Stimulated activated CD8-positive, alpha-beta memory T cell treated with anti-CD3 and anti-CD28 coated beads, Interleukin-7, amount 100 ng/mL, for 48 hours (primary cell): ENCODE data around the gene LRRC40.
"Not testable (repeated sequence)": the region's sequence is repeated elsewhere in the genome, so short reads cannot be mapped to it uniquely, and the experiment has no call there.

Experiments used
- DNase-seq, 2 donors: peaks; one replicate each; pipeline ENCODE4 v3.0.0-alpha.2; 2020; ENCODE audit warnings: low read depth in 1 of 2; ENCODE audit errors: extremely low read depth in 1 of 2

The LRRC40 gene

DNA sequence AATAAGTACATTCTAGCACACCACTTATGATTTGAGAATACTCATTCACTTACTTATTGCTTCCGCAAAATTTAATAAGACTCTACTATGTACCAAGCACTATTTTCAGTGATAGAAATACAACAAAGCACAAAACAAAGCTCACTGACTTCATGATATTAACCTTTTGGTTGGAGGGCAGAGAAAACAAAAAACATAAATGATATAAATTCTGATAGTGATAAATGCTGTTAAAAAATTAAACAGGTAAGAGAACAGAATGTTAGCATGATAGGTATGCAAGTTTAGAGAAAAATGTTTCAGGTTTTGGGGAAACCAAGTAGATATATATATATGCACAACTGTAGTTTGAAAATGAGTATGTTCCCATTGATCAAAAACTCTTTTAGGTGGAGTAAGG, 1.2 kb downstream of the LRRC40 start:
- DNase-seq: no peak

- no peak for DNase-seq
These were observed 3.1 kb downstream of the LRRC40 start for GRCh38 chr1:70202173-70202758.

- DNase-seq: no peak
These were observed 5.3 kb downstream of the LRRC40 start for GRCh38 chr1:70200065-70200464.

DNA sequence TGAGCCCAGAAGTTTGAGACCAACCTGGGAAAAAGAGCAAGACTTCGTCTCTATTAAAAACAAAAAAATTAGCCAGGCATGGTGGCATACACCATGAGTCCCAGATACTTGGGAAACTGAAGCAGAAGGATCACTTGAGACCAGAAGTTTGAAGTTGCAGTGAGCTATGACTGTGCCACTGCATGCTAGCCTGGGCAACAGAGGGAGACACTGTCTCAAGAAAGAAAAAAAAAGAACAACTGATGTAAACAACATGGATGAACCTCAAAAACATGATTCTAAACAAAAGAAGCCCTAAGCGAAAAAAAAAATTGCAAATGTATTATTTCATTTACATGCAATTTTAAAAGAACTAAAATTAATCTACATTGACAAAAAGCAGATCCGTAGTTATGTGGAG, 9.0 kb downstream of the LRRC40 start:
- DNase-seq: no peak

- no peak for DNase-seq
These were observed 10.0 kb downstream of the LRRC40 start for GRCh38 chr1:70195342-70195741.

DNA sequence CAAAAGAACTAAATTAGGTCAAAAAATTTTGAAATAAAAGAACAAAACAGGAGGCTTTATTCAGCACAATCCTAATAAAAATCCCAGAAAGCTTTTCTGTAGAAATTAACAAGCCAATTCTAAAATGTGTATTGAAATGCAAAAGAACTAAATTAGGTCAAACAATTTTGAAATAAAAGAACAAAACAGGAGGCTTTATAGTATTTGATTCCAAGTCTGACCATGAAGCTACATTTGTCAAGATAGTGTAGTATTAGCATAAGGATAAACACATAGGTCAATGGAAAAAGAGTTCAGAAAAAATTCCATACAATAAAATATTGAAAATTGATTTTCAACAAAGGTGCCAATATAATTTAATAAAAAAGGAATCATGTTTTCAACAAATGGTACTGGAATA, 10.8 kb downstream of the LRRC40 start:
- DNase-seq: no peak

- DNase-seq: not testable (repeated sequence)
These were observed 12.9 kb downstream of the LRRC40 start for GRCh38 chr1:70192446-70192845.

GRCh38 chr1:70190180-70190579, 15.2 kb downstream of the LRRC40 start:
- no peak for DNase-seq

- no peak for DNase-seq
These were observed 16.9 kb downstream of the LRRC40 start for GRCh38 chr1:70188522-70188921.

- DNase-seq: not testable (repeated sequence)
These were observed 20.2 kb downstream of the LRRC40 start for GRCh38 chr1:70185181-70185580.

DNA sequence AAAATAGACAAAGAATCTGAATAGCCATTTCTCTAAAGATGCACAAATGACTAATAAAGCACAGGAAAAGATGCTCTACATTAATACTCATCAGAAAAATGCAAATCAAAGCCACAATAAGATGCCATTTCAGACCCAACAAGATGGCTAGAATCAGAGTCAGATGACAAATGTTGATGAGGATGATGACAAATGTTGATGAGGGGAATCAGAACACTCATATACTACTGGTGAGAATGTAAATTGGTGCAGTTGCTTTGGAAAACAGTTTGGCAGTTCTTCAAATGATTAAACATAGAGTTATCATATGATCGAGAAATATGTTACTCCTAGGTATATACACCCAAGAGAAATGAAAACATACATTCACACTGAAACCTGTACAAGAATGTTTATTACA, 33.9 kb downstream of the LRRC40 start:
- no peak for DNase-seq

GRCh38 chr1:70169018-70169839, 36.1 kb downstream of the LRRC40 start:
- no peak for DNase-seq

- DNase-seq: no peak
These were observed 37.1 kb downstream of the LRRC40 start for GRCh38 chr1:70168283-70168682.

DNA sequence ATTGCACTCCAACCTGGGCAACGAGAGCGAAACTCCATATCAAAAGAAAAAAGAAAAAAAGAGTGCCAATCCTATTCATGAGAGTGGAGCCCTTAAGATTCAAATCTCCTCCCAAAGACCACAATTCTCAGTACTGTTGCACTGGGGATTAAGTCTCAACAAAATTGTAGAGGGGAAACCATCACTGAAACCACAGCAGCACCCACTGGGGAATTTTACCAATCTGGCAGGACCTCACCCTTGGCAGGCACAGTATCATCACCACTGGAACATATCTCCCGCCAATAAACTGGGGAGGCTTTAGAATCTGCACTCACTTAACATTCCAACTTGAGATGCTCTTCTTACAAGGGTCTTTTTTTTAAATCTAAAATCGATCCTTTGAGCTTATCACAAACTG, 41.0 kb downstream of the LRRC40 start:
- DNase-seq: no peak

DNA sequence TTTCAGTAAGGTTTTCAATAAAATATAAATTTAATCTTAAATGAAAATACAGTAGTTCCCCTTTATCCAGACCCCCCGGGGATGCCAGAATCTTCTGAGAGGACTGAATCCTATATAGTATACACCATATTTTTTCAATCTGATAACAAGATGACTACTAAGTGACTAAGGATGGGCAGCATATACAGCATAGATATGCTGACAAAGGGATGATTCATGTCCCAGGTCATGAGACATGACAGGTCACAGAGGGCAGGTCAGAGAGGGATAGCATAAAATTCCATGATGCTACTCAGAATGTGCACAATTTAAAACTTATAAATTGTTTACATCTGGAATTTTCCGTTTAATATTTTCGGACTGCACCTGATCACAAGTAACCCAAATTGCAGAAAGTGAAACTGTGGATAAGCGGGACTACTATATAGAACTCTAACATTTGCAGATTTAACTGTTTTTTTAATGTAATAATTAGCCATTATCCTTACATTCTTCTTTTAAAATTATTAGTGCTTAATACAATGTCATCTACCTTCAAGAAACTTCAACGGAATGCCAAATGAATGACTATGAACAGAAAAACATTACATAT, 48.8 kb downstream of the LRRC40 start:
- DNase-seq: peak in 1 of 2 donors; percentile 5

GRCh38 chr1:70153739-70154138, 51.6 kb downstream of the LRRC40 start:
- DNase-seq: no peak

DNA sequence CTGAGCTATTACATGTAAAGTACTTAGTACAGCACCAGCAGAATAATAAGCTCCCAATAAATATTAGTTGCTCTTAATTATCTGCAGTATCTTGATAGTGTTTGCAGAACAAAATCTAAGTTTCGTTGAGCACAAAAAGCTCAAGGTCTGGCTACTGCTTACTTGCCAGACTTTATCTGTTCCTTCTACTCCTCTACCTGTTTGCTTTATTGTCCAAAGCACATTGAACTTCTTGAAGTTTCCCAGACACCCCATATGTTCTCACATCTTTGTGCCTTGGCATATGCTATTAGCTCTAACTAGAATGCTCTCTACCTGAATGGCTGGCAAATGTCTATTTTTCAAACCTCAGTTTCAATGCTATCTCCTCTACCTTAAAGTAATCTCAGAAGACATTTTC, 54.9 kb downstream of the LRRC40 start:
- DNase-seq: no peak

DNA sequence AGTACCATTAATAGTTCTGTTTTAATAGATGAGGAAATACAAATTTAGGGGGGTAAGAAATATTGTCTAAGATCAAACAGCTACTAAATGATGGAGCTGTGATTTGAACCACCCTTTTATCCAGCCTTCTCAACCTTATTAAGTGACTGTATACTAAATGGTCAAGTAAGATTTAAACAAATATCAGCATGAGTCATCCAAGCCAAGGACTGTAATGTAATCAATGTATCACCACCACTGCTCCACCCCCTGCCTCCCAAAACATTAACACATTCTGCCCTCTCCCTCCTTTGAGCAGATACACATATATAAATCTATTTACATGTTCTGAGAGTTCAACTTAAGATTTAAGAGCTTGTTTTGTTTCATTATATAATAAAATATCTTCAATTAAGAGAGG, 58.9 kb downstream of the LRRC40 start:
- DNase-seq: no peak

GRCh38 chr1:70143048-70143659, 62.2 kb downstream of the LRRC40 start:
- DNase-seq: no peak

GRCh38 chr1:70142075-70142474, 63.3 kb downstream of the LRRC40 start:
- no peak for DNase-seq

- DNase-seq: no peak
These were observed 64.5 kb downstream of the LRRC40 start for GRCh38 chr1:70140894-70141293.

DNA sequence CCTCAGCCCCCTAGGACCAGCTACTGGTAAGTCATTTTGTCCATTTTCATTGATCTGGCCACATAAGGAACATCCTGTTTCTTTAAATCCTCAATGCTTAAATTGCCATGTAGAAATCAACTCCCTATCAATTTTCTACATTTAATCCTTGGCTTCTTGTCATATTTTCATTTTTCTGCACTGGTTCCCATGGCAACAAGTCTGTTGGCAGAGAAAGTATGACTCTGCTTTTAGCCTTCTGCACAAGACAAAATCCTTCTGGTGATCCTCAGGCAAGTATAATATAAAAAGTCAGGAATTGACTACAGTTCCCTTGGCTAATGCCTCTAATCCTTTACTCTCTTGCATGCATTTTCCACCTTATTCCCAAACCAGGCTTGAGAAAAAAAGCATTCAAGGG, 65.0 kb downstream of the LRRC40 start:
- no peak for DNase-seq
